DOHH2 (cell line): Measurements from ENCODE around the gene BPHL.

Experiments
- H3F3A ChIP-seq: fragments of 200-600 bp; sonication (generic), shearing (Covaris generic); 2 replicates; pipeline ENCODE4 v1.6.0; 2016; ENCODE audit warnings: antibody characterized with exemption, mild to moderate bottlenecking; ENCODE audit not compliant: control insufficient read depth, insufficient read depth
- H3K27ac ChIP-seq: fragments of 200-600 bp; sonication (generic); 2 replicates; pipeline ENCODE4 v1.5.1; 2014; ENCODE audit warnings: low read depth, mild to moderate bottlenecking, low read length, moderate library complexity
- H3K27me3 ChIP-seq: fragments of 200-600 bp; sonication (generic); 2 replicates; pipeline ENCODE4 v1.6.1; 2014; ENCODE audit warnings: mild to moderate bottlenecking, low read length, mixed read lengths; ENCODE audit not compliant: control insufficient read depth
- H3K36me3 ChIP-seq: fragments of 200-600 bp; sonication (generic); 2 replicates; pipeline ENCODE4 v1.6.1; 2014; ENCODE audit warnings: mild to moderate bottlenecking, low read length, moderate library complexity, mixed read lengths; ENCODE audit not compliant: control insufficient read depth
- H3K4me1 ChIP-seq: fragments of 200-600 bp; sonication (generic); 2 replicates; pipeline ENCODE4 v1.6.1; 2014; ENCODE audit warnings: mild to moderate bottlenecking, low read length, mixed read lengths; ENCODE audit not compliant: control insufficient read depth
- H3K4me2 ChIP-seq: fragments of 200-600 bp; sonication (generic); 2 replicates; pipeline ENCODE4 v1.6.0; 2014; ENCODE audit warnings: mild to moderate bottlenecking, low read length, moderate library complexity
- H3K4me3 ChIP-seq: fragments of 200-600 bp; sonication (generic); 2 replicates; pipeline ENCODE4 v1.5.1; 2014; ENCODE audit warnings: mild to moderate bottlenecking, low read length, mixed read lengths
- H3K79me2 ChIP-seq: fragments of 200-600 bp; sonication (generic); 2 replicates; pipeline ENCODE4 v1.6.1; 2014; ENCODE audit warnings: mild to moderate bottlenecking, low read length, mixed read lengths; ENCODE audit not compliant: control insufficient read depth
- H3K9me2 ChIP-seq: fragments of 200-600 bp; sonication (generic); replicated peaks from 2 replicates; pipeline ENCODE4 v1.6.1; 2014; ENCODE audit warnings: mild to moderate bottlenecking, low read length, mixed read lengths; ENCODE audit not compliant: control insufficient read depth
- H3K9me3 ChIP-seq: fragments of 200-600 bp; sonication (generic); 2 replicates; pipeline ENCODE4 v1.6.1; 2014; ENCODE audit warnings: antibody characterized with exemption, low read length, mixed read lengths; ENCODE audit not compliant: control insufficient read depth, insufficient read depth
- H4K20me1 ChIP-seq: fragments of 200-600 bp; sonication (generic); 2 replicates; pipeline ENCODE4 v1.6.0; 2014; ENCODE audit warnings: low read depth, mild to moderate bottlenecking, antibody characterized with exemption, low read length, moderate library complexity; ENCODE audit not compliant: control insufficient read depth, insufficient read depth
- CTCF ChIP-seq: fragments of 200-600 bp; sonication (generic); IDR thresholded peaks from one replicate; pipeline ENCODE4 v1.5.1; 2014; ENCODE audit warnings: antibody characterized with exemption, mild to moderate bottlenecking, low read depth, low read length; ENCODE audit not compliant: poor library complexity, severe bottlenecking
- EZH2phosphoT487 ChIP-seq: fragments of 200-600 bp; sonication (generic); IDR thresholded peaks from 2 replicates; pipeline ENCODE4 v1.6.1; 2017; ENCODE audit warnings: borderline replicate concordance, mild to moderate bottlenecking, antibody characterized with exemption, low read length, moderate library complexity, mixed read lengths

The BPHL gene

GRCh38 chr6:3201388-3201787, 82.9 kb downstream of the BPHL start:
- no peaks in the 10 kb centered on the region for H3K9me2 ChIP-seq
- H3K36me3 ChIP-seq, result no peaks in the 10 kb centered on the region
- peaks cover 3% of the 10 kb centered on the region; the same call in 1 of the 2 replicates for H3K9me3 ChIP-seq
- no peaks in the 10 kb centered on the region for H4K20me1 ChIP-seq
- no peak overlapping the region for H3K27ac ChIP-seq
- TF ChIP-seq CTCF (no peak), EZH2phosphoT487 (no peak)
- no peak overlapping the region for H3K4me2 ChIP-seq
- H3F3A ChIP-seq, result peaks cover 19% of the 10 kb centered on the region
- no peak overlapping the region for H3K4me3 ChIP-seq
- no peaks in the 10 kb centered on the region for H3K27me3 ChIP-seq
- peaks cover 39% of the 10 kb centered on the region for H3K4me1 ChIP-seq
- no peaks in the 10 kb centered on the region for H3K79me2 ChIP-seq
